GM18505 (cell line): ENCODE results near the gene C19orf85.

ENCODE experiments used
- ATAC-seq: cut with Tn5 transposase; IDR thresholded peaks from one replicate; pipeline ENCODE4 v1.9.1; 2021; ENCODE audit not compliant: unreplicated experiment
- POLR2A ChIP-seq: IDR thresholded peaks from 4 replicates; pipeline ENCODE4 v1.6.1; 2011; ENCODE audit warnings: borderline replicate concordance; ENCODE audit not compliant: insufficient read depth, insufficient read length; ENCODE audit errors: extremely low read depth

Gene C19orf85

DNA sequence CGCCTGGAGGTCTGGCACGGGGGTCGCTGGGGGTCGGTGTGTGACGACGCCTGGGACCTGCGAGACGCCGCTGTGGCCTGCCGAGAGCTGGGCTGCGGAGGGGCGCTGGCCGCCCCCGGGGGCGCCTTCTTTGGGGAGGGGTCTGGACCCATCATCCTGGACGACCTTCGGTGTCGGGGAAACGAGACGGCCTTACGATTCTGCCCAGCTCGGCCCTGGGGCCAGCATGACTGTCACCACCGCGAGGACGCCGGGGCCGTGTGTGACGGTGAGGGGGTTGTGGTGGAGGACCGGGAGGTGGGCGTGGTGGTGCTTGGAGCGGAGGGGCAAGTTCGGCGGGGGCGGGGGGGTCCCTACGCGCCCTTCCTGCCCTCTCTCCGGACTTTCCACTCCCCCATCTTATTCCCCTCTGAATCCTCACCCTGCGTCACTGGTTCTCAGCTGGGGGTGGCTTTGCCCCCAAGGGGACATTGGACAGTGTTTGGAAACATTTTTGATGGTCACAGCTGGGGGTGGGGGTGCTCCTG lies 29.2 kb upstream of the C19orf85 start:
- TF ChIP-seq POLR2A, result no peak
- ATAC-seq, result no peak

DNA sequence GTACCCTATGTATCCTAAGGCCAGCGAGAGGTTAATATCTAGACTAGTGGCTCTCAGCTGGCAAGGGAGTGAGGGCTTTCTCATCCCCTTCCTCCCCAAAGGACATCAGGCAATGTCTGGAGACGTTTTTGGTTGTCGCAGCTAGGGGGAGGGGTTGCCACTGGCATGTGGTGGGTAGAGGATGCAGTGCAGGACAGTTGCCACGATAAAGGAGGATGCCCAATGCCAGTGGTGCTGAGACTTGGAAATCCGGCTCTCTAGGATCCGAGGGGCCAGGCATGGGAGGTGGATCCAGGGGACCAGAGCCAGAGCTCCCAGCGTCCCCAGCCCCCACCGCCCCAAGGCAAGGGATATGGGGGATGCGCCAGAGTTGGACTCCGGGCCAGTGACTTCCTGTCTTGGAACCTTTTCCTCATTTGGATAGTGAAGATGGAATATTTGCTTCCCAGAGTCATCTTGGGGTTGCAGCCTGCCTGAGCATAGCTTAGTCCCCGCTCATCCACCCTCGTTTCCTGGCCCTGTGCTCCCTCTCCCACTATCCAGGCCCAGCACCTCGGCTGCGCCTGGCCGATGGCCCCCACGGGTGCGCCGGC lies 28.6 kb upstream of the C19orf85 start:
- ATAC-seq, result no peak
- no peak for TF ChIP-seq POLR2A

- ATAC-seq, result no peak
- TF ChIP-seq POLR2A, result no peak
These were observed 27.9 kb upstream of the C19orf85 start for GRCh38 chr19:55492362-55492944.

- no peak for TF ChIP-seq POLR2A
- no peak for ATAC-seq
These were observed 27.2 kb upstream of the C19orf85 start for GRCh38 chr19:55491546-55492360.

DNA sequence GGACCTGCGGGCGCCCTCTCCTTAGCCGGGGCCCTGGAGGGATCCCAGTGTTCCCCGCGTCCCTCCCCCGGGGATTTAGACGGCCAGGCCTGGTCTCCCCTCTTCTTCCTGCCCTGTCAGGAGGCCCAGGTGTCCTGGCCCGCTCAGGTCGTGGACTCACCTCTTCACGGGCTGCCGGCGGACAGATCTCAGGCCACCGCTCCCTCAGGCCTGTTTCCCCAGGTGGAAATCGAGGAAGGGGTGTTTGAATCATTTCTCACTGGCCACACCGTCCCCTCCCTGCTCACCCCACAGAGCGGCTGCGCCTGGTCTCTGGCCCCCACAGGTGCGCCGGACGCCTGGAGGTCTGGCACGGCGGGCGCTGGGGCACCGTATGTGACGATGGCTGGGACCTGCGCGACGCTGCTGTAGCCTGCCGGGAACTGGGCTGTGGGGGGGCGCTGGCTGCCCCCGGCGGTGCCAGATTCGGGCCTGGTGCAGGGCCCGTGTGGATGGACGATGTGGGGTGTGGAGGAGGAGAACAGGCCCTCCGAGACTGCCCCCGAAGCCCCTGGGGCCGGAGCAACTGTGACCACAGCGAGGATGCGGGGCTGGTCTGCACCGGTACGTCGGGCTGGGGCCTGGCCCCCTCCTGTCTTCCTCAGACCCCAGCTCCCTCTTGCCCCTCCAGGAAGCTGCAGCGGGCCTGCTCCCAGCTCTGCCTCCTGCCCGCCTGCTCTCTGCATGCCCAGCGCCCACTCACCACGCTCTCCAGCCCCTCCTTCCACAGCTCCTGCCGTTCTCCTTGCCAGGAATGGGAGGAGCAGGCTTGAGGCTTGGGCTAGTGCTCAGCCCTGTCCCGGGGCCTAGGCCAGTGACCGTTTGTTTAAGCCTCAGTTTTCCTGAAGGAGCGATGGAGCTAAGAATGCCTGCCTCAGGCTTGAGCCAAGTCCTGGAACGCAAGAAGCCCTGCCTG lies 26.2 kb upstream of the C19orf85 start:
- ATAC-seq, result no peak
- TF ChIP-seq POLR2A, result no peak

DNA sequence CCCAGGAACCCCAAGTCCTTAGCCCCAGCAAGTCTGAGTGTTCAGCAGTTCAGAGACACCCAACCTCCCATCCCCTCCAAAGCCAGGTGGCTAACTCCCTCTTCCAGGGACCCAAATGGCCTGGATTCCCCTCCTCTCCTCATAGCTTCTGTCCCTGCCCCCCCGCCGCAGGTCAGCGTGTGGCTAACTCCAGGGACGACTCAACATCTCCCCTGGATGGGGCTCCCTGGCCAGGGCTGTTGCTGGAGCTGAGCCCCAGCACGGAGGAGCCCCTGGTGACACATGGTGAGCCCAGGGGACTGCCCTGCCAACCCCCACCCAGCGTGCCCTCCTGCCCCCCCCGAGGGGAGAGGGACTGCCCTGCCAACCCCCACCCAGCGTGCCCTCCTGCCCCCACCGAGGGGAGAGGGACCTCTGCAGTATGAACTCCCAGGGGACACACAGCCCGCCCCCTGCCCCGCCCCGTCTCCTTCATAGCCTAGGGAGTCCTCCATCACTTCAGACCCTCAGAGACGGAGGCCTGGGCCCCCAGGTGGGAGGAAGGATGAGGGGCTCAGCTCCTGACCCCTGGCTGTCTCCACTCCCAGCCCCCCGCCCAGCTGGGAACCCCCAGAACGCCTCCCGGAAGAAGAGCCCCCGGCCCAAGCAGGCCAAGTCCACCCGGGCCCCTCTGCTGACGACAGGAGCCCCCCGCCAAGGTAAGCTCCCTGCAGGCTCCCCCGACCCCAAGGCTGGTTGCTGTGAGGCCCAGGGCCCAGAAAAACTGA lies 25.3 kb upstream of the C19orf85 start:
- TF ChIP-seq POLR2A, result no peak
- no peak for ATAC-seq

DNA sequence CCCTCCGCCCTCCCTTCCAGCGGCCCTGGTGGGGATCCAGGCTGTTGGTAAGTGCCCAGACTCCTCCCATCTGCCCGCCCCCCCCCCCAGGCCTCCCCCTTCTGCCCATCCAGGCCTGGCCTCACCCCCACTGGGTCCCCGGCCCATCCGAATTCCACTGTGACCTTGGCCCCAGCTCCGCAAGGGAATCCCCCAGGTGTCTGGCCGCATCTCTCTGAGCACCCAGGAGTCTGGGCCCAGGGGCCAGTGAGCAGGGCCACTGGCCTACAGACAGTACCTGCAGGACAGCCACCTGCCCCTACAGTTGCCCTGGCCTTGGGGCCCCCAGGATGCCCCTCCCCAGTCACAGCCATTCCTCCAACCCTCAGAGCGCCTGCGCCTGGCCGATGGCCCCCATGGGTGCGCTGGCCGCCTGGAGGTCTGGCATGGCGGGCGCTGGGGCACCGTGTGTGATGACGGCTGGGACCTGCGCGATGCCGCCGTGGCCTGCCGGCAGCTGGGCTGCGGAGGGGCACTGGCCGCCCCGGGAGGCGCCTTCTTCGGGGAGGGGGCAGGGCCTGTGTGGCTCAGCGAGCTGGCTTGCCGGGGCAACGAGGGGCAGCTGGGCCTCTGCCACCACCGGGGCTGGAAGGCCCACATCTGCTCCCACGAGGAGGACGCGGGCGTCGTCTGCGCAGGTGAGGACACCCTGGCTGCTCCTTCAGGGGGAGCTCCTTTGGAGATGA lies 24.6 kb upstream of the C19orf85 start:
- no peak for TF ChIP-seq POLR2A
- ATAC-seq, result no peak

GRCh38 chr19:55487924-55488687 lies 23.6 kb upstream of the C19orf85 start, which contains the start of gene SSC5D:
SSC5D (plus strand) TSS chr19:55488436; CDS start chr19:55488590, 154 bp downstream.
- TF ChIP-seq POLR2A, result no peak
- ATAC-seq, result no peak

GRCh38 chr19:55486971-55487923 lies 22.7 kb upstream of the C19orf85 start:
- no peak for TF ChIP-seq POLR2A
- ATAC-seq, result no peak

DNA sequence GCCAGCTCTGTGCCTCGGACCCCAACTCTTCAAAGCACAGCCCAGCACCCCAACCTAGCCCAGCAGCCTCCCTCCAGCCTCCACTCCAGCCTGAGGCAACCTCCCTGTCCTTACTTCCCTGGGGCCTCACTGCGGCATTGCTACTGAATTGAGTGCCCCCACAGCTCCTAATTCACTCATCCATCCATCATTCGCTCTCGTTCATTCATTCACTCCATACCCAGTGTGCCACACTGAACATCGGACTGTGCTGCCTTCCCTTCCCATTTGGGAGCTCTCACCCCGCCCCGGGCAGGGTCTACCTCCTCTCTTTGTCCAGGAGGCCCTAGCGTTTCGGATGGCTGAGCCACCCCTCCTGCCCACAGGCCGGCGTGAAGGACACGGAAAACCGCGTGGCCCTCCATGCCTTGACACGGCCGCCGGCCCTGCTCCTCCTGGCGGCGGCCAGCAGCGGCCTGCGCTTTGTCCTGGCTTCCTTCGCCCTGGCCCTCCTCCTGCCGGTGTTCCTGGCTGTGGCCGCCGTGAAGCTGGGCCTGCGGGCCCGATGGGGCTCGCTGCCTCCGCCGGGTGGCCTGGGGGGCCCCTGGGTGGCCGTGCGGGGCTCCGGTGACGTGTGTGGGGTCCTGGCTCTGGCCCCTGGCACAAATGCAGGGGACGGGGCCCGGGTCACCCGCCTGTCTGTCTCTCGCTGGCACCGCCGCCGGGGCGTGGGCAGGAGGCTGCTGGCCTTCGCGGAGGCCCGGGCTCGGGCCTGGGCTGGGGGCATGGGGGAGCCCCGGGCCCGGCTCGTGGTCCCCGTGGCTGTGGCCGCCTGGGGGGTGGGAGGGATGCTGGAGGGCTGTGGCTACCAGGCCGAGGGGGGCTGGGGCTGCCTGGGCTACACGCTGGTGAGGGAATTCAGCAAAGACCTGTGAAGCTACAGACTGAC lies 21.8 kb upstream of the C19orf85 start:
- ATAC-seq, result no peak
- TF ChIP-seq POLR2A, result no peak
